ENCODE measurements around the gene KRTAP4-3.
"Not testable (repeated sequence)": the region's sequence is repeated elsewhere in the genome, so short reads cannot be mapped to it uniquely, and the experiment has no call there.

The KRTAP4-3 gene

GRCh38 chr17:41168121-41168520, at the start of gene KRTAP4-3:
TSS of gene KRTAP4-3 (minus strand) at chr17:41168221. CDS start at chr17:41168172, 49 bp downstream.
- in situ Hi-C loops (cut with MboI; ENCODE audit: low sequenced_read_pairs): no loop called here

DNA sequence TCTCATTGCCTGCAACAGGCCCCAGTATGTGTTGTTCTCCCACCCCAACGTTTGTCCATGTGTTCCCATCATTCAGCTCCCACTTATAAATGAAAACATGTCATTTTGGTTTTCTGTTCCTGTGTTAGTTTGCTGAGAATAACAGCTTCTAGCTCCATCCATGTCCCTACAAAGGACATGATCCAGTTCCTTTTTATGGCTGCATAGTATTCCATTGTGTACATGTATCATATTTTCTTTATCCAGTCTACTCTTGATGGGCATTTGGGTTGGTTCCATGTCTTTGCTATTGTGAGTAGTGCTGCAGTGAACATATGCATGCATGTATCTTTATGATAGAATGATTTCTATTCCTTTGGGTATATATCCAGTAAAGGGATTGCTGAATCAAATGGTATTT, 47.7 kb upstream of the KRTAP4-3 start:
- in situ Hi-C loops (cut with MboI; ENCODE audit: low sequenced_read_pairs): no loop called here

DNA sequence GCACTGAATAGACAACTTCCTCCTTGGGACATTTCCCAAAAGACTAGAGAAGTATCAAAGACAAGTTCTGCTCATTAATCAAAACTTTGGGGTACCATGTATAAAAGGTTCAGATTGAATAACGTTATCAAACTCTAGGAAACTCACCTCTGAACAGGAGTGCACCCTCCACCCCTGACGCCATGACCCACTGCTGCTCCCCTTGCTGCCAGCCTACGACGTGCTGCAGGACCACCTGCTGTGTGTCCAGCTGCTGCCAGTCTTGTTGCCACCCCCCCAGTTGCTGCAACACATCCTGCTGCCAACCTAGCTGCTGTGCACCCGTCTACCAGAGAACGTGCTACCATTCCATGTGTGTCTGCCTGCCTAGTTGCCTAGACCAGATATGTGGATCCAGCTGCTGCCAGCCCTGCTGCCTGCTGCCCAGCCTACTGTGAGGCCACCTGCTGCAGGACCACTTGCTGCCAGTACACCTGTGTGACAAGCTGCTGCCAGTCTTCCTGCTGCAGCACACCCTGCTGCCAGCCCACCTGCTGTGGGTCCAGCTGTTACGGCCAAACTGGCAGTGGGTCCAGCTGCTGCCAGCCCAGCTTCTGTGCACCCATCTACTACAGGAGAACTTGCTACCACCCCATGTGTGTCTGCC, 44.6 kb upstream of the KRTAP4-3 start:
- in situ Hi-C loops (cut with MboI; ENCODE audit: low sequenced_read_pairs): no loop called here

DNA sequence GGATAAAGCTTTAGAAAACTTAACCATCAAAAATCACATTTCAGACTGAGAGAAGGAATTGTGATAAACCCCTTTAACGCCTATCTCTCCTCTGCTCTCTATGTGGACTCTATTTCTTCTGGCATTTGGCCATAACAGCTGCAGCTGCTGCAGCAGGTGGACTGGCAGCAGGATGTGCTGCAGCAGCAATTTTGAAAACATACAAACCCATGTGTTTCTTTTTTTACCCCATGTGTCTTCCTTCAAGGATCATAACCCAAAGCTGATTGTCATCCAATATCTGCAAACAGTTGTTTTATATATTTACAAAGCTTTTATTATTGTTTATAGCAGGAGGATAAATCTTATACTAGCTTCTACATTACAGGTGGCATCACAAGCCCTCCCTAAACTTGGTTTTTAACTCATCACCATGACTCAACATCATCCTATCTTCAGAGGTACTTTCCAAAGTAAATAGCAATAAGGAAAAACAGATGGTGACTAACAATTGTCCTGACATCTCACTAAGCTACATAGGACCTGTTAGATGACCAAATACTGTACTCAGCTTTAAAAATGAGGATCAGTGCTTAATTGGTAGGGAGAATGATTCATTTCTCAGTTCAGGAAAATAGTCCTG, 43.9 kb upstream of the KRTAP4-3 start:
- in situ Hi-C loops (cut with MboI; ENCODE audit: low sequenced_read_pairs): no loop called here

DNA sequence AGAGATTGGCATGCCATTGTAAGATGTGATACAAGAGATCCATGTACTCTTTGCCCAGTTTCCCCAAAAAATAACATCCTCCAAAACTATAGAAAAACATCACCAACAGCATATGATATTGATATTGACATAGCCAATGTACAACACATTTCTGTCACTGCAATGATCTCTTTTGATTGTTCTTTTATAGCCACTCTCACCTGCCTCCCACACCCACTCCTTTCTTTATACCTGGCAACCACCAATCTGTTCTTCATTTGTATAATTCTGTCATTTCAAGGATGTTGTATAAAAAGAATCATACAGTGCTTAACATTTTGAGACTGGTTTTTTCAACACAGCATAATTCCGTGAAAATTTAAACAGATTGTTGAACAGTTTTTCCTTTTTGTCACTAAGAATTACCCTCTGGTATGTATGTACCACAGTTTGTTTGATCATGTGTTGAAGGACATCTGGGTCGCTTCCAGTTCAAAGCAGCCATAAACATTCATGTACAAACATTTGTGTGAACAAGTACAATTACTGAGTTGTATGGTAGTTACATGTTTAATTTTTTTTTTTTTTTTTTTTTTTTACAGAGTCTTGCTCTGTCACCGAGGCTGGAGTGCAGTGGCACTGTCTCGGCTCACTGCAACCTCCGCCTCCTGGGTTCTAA, 31.5 kb upstream of the KRTAP4-3 start:
- in situ Hi-C loops (cut with MboI; ENCODE audit: low sequenced_read_pairs): no loop called here

- in situ Hi-C loops (cut with MboI; ENCODE audit: low sequenced_read_pairs): no loop called here
Measured at GRCh38 chr17:41196068-41196467, 28.0 kb upstream of the KRTAP4-3 start.

DNA sequence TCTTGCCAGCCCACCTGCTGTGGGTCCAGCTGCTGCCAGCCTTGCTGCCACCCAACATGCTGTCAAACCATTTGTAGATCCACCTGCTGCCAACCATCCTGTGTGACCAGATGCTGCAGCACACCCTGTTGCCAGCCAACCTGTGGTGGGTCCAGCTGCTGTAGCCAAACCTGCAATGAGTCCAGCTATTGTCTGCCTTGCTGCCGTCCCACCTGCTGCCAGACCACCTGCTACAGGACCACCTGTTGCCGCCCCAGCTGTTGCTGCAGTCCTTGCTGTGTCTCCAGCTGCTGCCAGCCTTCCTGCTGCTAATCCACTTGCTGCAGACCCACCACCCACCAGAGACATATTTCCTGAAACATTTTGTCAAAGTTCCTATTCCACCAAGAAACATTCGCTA, 22.3 kb upstream of the KRTAP4-3 start:
- in situ Hi-C loops (cut with MboI; ENCODE audit: low sequenced_read_pairs): no loop called here

DNA sequence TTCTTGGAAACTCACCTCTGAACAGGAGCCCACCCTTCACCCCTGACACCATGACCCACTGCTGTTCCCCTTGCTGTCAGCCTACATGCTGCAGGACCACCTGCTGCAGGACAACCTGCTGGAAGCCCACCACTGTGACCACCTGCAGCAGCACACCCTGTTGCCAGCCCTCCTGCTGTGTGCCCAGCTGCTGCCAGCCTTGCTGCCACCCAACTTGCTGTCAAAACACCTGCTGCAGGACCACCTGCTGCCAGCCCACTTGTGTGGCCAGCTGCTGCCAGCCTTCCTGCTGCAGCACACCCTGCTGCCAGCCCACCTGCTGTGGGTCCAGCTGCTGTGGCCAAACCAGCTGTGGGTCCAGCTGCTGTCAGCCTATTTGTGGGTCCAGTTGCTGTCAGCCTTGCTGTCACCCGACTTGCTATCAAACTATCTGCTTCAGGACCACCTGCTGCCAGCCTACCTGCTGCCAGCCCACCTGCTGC, 21.9 kb upstream of the KRTAP4-3 start, which contains the start of gene KRTAP9-1:
Gene KRTAP9-1, plus strand, starts transcription at position 51 of the 482 bp plus-strand sequence. Its CDS starts 0 bp downstream, at position 51.
- in situ Hi-C loops (cut with MboI; ENCODE audit: low sequenced_read_pairs): not testable (repeated sequence)

DNA sequence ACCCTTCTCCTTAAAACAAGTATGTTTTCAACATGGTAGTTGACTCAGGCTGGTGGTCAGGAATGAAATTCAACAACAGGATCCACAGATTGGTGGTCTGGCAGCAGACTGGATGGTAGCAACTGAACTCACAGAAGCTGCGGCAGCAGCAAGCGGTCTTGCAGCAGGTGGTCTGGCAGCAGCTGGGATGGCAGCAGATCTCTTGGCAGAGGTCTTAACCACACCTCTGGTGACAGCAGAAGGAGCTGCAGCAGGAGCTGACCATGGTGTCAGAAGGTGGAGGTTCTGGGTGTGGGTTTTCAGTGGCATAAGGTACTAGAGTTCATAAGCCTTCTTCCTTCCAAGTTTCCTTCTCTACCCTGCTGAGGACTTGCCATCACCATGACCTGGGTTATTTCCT, 18.9 kb upstream of the KRTAP4-3 start:
- in situ Hi-C loops (cut with MboI; ENCODE audit: low sequenced_read_pairs): no loop called here

GRCh38 chr17:41185001-41185400, 17.0 kb upstream of the KRTAP4-3 start:
- in situ Hi-C loops (cut with MboI; ENCODE audit: low sequenced_read_pairs): no loop called here

- in situ Hi-C loops (cut with MboI; ENCODE audit: low sequenced_read_pairs): no loop called here
Measured at GRCh38 chr17:41184480-41184961, 16.5 kb upstream of the KRTAP4-3 start, which contains the start of gene KRTAP4-1. TSS of gene KRTAP4-1 (minus strand) at chr17:41184911. CDS start at chr17:41184854, 57 bp downstream.

GRCh38 chr17:41178843-41179616, 11.0 kb upstream of the KRTAP4-3 start:
- in situ Hi-C loops (cut with MboI; ENCODE audit: low sequenced_read_pairs): no loop called here

GRCh38 chr17:41178341-41178740, 10.3 kb upstream of the KRTAP4-3 start:
- in situ Hi-C loops (cut with MboI; ENCODE audit: low sequenced_read_pairs): no loop called here

DNA sequence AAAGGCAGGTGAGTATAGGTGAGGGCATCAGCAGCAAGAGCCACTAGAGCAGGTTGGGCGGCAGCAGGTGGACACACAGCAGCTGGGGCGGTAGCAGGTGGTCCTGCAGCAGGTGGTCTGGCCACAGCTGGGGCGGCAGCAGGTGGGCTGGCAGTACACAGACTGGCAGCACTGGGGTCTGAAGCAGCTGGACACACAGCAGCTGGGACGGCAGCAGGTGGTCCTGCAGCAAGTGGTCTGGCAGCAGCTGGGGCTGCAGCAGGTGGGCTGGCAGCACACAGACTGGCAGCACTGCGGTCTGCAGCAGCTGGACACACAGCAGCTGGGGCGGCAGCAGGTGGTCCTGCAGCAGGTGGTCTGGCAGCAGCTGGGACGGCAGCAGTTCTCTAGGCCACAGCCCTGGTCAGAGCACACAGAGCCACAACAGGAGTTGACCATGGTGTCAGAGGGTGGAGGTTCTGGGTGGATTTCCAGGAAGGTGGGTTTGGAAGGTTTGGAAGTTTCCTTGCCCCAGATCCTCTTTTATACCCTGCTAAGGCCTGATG, 9.8 kb upstream of the KRTAP4-3 start, which contains the start of gene KRTAP4-2:
Gene KRTAP4-2, minus strand, starts transcription at position 495 of the 545 bp plus-strand sequence. Its CDS starts 57 bp downstream, at position 438.
- in situ Hi-C loops (cut with MboI; ENCODE audit: low sequenced_read_pairs): no loop called here

DNA sequence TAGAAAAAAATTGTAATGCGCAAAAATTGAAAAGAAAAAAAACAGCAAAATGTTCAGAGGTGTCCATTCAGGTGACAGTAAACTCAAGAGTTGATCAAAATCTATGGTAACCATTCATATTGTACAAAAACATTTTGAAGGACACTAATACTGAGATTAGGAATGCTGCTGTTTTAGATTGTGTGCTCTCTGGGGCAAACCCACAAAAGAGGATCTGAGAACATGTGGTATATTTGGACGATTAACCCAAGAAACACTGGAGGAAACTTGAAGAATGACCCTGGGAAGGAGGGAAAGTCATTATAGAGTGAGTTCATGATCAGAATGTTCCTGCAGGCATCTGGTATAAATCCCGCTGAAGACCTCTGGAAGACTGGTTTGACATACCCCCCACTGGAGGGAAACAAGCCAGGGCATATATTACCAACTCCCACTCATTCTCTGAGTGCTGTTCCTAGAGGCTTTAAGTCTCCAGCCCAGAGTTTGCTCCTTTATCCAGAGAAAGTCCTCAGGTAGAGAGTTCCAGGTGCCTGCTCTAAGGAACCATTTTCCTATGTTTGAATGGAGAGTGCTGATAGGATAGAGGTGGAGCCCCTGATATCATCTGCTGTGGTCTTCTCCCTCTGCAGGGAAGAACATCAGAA, 8.8 kb upstream of the KRTAP4-3 start:
- in situ Hi-C loops (cut with MboI; ENCODE audit: low sequenced_read_pairs): no loop called here

GRCh38 chr17:41171886-41172285, 3.9 kb upstream of the KRTAP4-3 start:
- in situ Hi-C loops (cut with MboI; ENCODE audit: low sequenced_read_pairs): no loop called here

DNA sequence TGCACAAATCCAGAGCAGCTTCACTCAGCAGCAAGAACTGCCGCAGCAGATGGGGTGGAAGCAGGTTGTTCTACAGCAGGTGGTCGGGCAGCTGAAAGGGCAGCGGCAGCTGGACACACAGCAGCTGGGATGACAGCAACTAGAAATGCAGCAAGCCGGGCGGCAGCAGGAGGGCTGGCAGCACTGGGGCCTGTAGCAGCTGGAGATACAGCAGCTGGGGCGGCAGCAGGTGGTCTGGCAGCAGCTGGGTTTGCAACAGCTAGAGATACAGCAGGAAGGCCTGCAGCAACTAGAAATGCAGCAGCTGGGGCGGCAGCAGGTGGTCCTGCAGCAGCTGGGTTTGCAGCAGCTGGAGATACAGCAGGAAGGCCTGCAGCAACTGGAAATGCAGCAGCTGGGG, 460 bp downstream of the KRTAP4-3 start:
- in situ Hi-C loops (cut with MboI; ENCODE audit: low sequenced_read_pairs): no loop called here

GRCh38 chr17:41163828-41164227, 4.2 kb downstream of the KRTAP4-3 start:
- in situ Hi-C loops (cut with MboI; ENCODE audit: low sequenced_read_pairs): no loop called here

DNA sequence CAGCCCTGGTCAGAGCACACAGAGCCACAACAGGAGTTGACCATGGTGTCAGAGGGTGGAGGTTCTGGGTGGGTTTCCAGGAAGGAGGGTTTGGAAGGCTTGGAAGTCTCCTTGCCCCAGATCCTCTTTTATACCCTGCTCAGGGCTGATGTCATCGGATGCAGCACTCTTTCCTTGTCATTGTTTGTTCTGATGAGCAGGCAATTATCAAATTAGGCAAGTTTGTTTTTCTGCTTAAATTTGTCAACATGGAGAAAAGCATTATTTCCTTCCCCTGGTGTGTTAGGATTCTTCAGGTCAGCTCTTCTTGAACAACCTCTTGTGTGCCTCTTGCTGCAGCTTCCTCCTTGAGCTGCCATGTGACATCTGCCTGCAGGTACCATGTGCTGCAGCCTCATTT, 7.4 kb downstream of the KRTAP4-3 start, which contains the start of gene KRTAP4-4:
Gene KRTAP4-4, minus strand, starts transcription at position 101 of the 400 bp plus-strand sequence. Its CDS starts 57 bp downstream, at position 44.
- in situ Hi-C loops (cut with MboI; ENCODE audit: low sequenced_read_pairs): no loop called here

DNA sequence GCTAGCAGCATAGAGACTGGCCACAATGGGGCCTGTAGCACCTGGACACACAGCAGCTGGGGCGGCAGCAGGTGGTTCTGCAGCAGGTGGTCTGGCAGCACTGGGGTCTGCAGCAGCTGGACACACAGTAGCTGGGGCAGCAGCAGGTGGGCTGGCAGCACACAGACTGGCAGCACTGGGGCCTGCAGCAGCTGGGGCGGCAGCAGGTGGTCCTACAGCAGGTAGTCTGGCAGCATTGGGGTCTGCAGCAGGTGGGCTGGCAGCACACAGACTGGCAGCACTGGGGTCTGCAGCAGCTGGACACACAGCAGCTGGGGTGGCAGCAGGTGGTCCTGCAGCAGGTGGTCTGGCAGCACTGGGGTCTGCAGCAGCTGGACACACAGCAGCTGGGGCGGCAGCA, 7.8 kb downstream of the KRTAP4-3 start:
- in situ Hi-C loops (cut with MboI; ENCODE audit: low sequenced_read_pairs): not testable (repeated sequence)

All from hTERT RPE-1 (cell line).